Heart left ventricle (tissue), 13 donors: ENCODE results near the gene NOM1.

Experiments
- CTCF ChIP-seq, 12 donors: fragments of 200-600 bp; sonication (generic) in 4 of 12; IDR thresholded peaks; one replicate each; pipeline versions ENCODE4 v1.5.0 to v1.8.0; 2018 to 2022; ENCODE audit warnings: antibody characterized with exemption in 12 of 12, mild to moderate bottlenecking in 5 of 12
- POLR2A ChIP-seq, 2 donors: fragments of 450-650 bp; IDR thresholded peaks; one replicate each; pipeline ENCODE4 v1.6.1; 2017; ENCODE audit warnings: antibody characterized with exemption in 2 of 2, mild to moderate bottlenecking in 2 of 2, moderate library complexity in 2 of 2
- donor health status: ischemic (EF 13 %, LVEDD 7.1; RV severe dilation, severe dysfunction).
- donor health status: DM: no; HTN: yes; CAD: no.
- donor health status: DM: no; HTN: no; CAD: no.
- donor health status: ischemic (EF 25% LVEDD 6.9; RV normal size, moderate dysfunction).
- donor health status: ischemic (EF 25% LVEDD 5.7; RV mildly dilated, moderate dysfunction).
- donor health status: ischemic (EF 35%, LVEDD 5.7; RV mildly dilated, moderate dysfunction).
- donor health status: nonischemic (EF 11% LVEDD 7.7; RV severe dilation, severe dysfunction).
- donor health status: DM: yes; HTN: yes; CAD: no.
- donor health status: PGD.
- donor health status: ischemic (EF 29% LVEDD 5.4; RV normal size, mild dysfunction).
- donor health status: nonischemic (EF 23%, LVEDD 6.1; RV moderate dilation, normal function).

- no peak for TF ChIP-seq CTCF (IDR thresholded peaks at IDR 0.05)
- TF ChIP-seq POLR2A (IDR thresholded peaks at IDR 0.05), result no peak
These were observed 66.5 kb downstream of the NOM1 start for GRCh38 chr7:157016024-157016351.
